Keratinocyte (primary cell): ENCODE data around the gene REL. TPM values are rescaled to one million over a fixed set of nuclear protein-coding genes. Genes with fewer than 3 reads are reported as not detected.

ENCODE experiments used
- DNase-seq: peaks from one replicate; pipeline ENCODE4 v3.0.0-alpha.2; 2011; ENCODE audit warnings: low read depth, missing footprints, low spot score
- FAIRE-seq: peaks from 2 replicates; lab custom pipeline; 2011; peaks lifted over from hg19 to GRCh38; lab: Jason Lieb, UNC
- H2AFZ ChIP-seq: 2 replicates; pipeline ENCODE4 v1.6.0; 2012; ENCODE audit warnings: low read length, control low read depth, inconsistent platforms; ENCODE audit not compliant: control insufficient read depth
- H3K27ac ChIP-seq: 2 replicates; pipeline ENCODE4 v1.5.1; 2011; ENCODE audit warnings: low read length; ENCODE audit not compliant: control insufficient read depth, insufficient read depth
- H3K27me3 ChIP-seq: 3 replicates; pipeline ENCODE4 v1.6.0; 2011; ENCODE audit warnings: low read length; ENCODE audit not compliant: control insufficient read depth, insufficient read depth; ENCODE audit errors: extremely low read depth
- H3K36me3 ChIP-seq, 2 experiments: 2 replicates in 1 of 2; 3 replicates in 1 of 2; pipeline ENCODE4 v1.5.1; 2011; ENCODE audit warnings: low read length in 2 of 2, mild to moderate bottlenecking in 1 of 2; ENCODE audit not compliant: control insufficient read depth in 2 of 2, insufficient read depth in 2 of 2; ENCODE audit errors: extremely low read depth in 1 of 2
- H3K4me1 ChIP-seq: 3 replicates; pipeline ENCODE4 v1.5.1; 2011; ENCODE audit warnings: low read length; ENCODE audit not compliant: control insufficient read depth, insufficient read depth; ENCODE audit errors: extremely low read depth
- H3K4me2 ChIP-seq: 3 replicates; pipeline ENCODE4 v1.6.0; 2011; ENCODE audit warnings: low read depth, low read length; ENCODE audit not compliant: control insufficient read depth, insufficient read depth; ENCODE audit errors: extremely low read depth
- H3K4me3 ChIP-seq, 3 experiments: fragments of 200-600 bp in 1 of 3; sonication (generic) in 1 of 3; 2 replicates in 2 of 3; 3 replicates in 1 of 3; pipeline ENCODE4 v1.5.1; 2011 to 2016; ENCODE audit warnings: low read length in 3 of 3, mild to moderate bottlenecking in 3 of 3, control low read depth in 2 of 3, inconsistent platforms in 1 of 3, low read depth in 1 of 3, mixed read lengths in 1 of 3, mixed run types in 1 of 3, moderate library complexity in 1 of 3; ENCODE audit not compliant: control insufficient read depth in 2 of 3, insufficient read depth in 2 of 3; ENCODE audit errors: extremely low read depth in 1 of 3
- H3K79me2 ChIP-seq: 2 replicates; pipeline ENCODE4 v1.6.0; 2012; ENCODE audit warnings: low read length; ENCODE audit not compliant: control insufficient read depth, insufficient read depth
- H3K9ac ChIP-seq: 3 replicates; pipeline ENCODE4 v1.6.0; 2011; ENCODE audit warnings: low read length; ENCODE audit not compliant: control insufficient read depth, insufficient read depth; ENCODE audit errors: extremely low read depth
- H3K9me1 ChIP-seq: 3 replicates; pipeline ENCODE4 v1.6.0; 2011; ENCODE audit warnings: low read length; ENCODE audit not compliant: control insufficient read depth, insufficient read depth; ENCODE audit errors: extremely low read depth
- H3K9me3 ChIP-seq: 2 replicates; pipeline ENCODE4 v1.5.1; 2012; ENCODE audit warnings: low read depth, low read length; ENCODE audit not compliant: control insufficient read depth
- H4K20me1 ChIP-seq: 3 replicates; pipeline ENCODE4 v1.6.0; 2011; ENCODE audit warnings: low read length; ENCODE audit not compliant: control insufficient read depth, insufficient read depth; ENCODE audit errors: extremely low read depth
- CTCF ChIP-seq, 3 experiments: IDR thresholded peaks in 1 of 3; conservative IDR thresholded peaks in 1 of 3; optimal IDR thresholded peaks in 1 of 3; 2 replicates in 2 of 3; 3 replicates in 1 of 3; pipeline versions ENCODE3 to v1.5.1; 2011; ENCODE audit warnings: low read length in 3 of 3, mild to moderate bottlenecking in 3 of 3, moderate library complexity in 2 of 3, control low read depth in 1 of 3, inconsistent platforms in 1 of 3; ENCODE audit not compliant: insufficient read depth in 2 of 3; ENCODE audit errors: extremely low read depth in 1 of 3
- EZH2 ChIP-seq: IDR thresholded peaks from one replicate; pipeline ENCODE4 v1.6.1; 2012; ENCODE audit warnings: inconsistent platforms, mild to moderate bottlenecking, low read length, moderate library complexity
- dilution Hi-C: fragments of 300-500 bp; cut with MboI; formaldehyde crosslinking; loops from one replicate; pipeline ENCODE4 v1.7.0; 2020; ENCODE audit warnings: low sequenced_read_pairs; ENCODE audit not compliant: extremely low pct_ligation_motif_present
- polyA plus RNA-seq, 5 experiments: library from polyadenylated mRNA; depleted of rRNA in 3 of 5; stranded (reverse) in 3 of 5; stranded (forward) in 1 of 5; unstranded in 1 of 5; fragments of >200 nt; gene quantifications; 1 replicate in 1 of 5; 2 replicates in 3 of 5; 3 replicates in 1 of 5; pipeline versions ENCODE4 v1.2.1 to v1.2.3, GENCODE V29; 2011 to 2012; ENCODE audit warnings: missing spikeins in 2 of 5, low read depth in 1 of 5, low replicate concordance in 1 of 5

Gene REL
- polyA plus RNA-seq, 1 donor (not counting 4 experiments of a cell fraction or from before 2014, with no cell fraction given) = 9.0 TPM

GRCh38 chr2:60936757-60937156 lies 55.4 kb downstream of the REL start:
- Histone ChIP-seq H3K9me1 (no peaks in the 10 kb centered on the region), H4K20me1 (no peaks in the 10 kb centered on the region), H2AFZ (no peak overlapping the region), H3K36me3 (peaks cover 0 to 3% of the 10 kb centered on the region in 2 experiments), H3K27me3 (no peaks in the 10 kb centered on the region), H3K9ac (no peak overlapping the region), H3K4me2 (no peak overlapping the region), H3K4me1 (no peaks in the 10 kb centered on the region), H3K27ac (no peak overlapping the region), H3K9me3 (no peaks in the 10 kb centered on the region), H3K79me2 (no peaks in the 10 kb centered on the region), H3K4me3 (no peak overlapping the region)
- DNase-seq (no peak), FAIRE-seq (no peak)
- dilution Hi-C loops = no loop called here
- no peak for TF ChIP-seq CTCF (optimal IDR thresholded peaks at IDR 0.05 in 1 of 3, IDR thresholded peaks at IDR 0.05 in 1 of 3, conservative IDR thresholded peaks at IDR 0.05 in 1 of 3; ENCODE audit: extremely low read depth in 1 of 3, insufficient read depth in 2 of 3, low read length in 3 of 3)
- TF ChIP-seq EZH2 = no peak

- no peak overlapping the region for H2AFZ ChIP-seq
- peaks cover 0 to 3% of the 10 kb centered on the region in 2 experiments for H3K36me3 ChIP-seq
- FAIRE-seq (no peak), DNase-seq (no peak)
- no peak overlapping the region for H3K9ac ChIP-seq
- H3K9me1 ChIP-seq = no peaks in the 10 kb centered on the region
- H4K20me1 ChIP-seq = no peaks in the 10 kb centered on the region
- no peaks in the 10 kb centered on the region for H3K4me1 ChIP-seq
- dilution Hi-C loops = no loop called here
- H3K27me3 ChIP-seq = no peaks in the 10 kb centered on the region
- no peak overlapping the region for H3K27ac ChIP-seq
- no peak for TF ChIP-seq CTCF (optimal IDR thresholded peaks at IDR 0.05 in 1 of 3, IDR thresholded peaks at IDR 0.05 in 1 of 3, conservative IDR thresholded peaks at IDR 0.05 in 1 of 3; ENCODE audit: extremely low read depth in 1 of 3, insufficient read depth in 2 of 3, low read length in 3 of 3)
- TF ChIP-seq EZH2 = no peak
- no peak overlapping the region for H3K4me2 ChIP-seq
- H3K79me2 ChIP-seq = no peaks in the 10 kb centered on the region
- H3K9me3 ChIP-seq = no peaks in the 10 kb centered on the region
- no peak overlapping the region for H3K4me3 ChIP-seq
Measured at GRCh38 chr2:60938301-60938700, 56.9 kb downstream of the REL start.
